Epithelial cell of prostate (primary cell): ENCODE measurements around the gene FAM72C.
"Not testable (repeated sequence)": the region's sequence is repeated elsewhere in the genome, so short reads cannot be mapped to it uniquely, and the experiment has no call there.

Experiments
- DNase-seq: peaks from one replicate; pipeline ENCODE4 v3.0.0-alpha.2; 2011; ENCODE audit warnings: low read depth, low spot score
- H3K27ac ChIP-seq: fragments of 450-650 bp; 2 replicates; pipeline ENCODE4 v1.5.1; 2017; ENCODE audit warnings: mild to moderate bottlenecking

The FAM72C gene

GRCh38 chr1:143971924-143972700 is at the start of gene FAM72C:
FAM72C (minus strand) TSS chr1:143971986; CDS start chr1:143971141, 845 bp downstream.
- not testable (repeated sequence) for DNase-seq, H3K27ac ChIP-seq

GRCh38 chr1:144020001-144020738 is 48.4 kb upstream of the FAM72C start:
- not testable (repeated sequence) for H3K27ac ChIP-seq

GRCh38 chr1:144019101-144019500 is 47.3 kb upstream of the FAM72C start:
- not testable (repeated sequence) for H3K27ac ChIP-seq, DNase-seq

More at GRCh38 chr1:144020001-144020738, 48.4 kb upstream of the FAM72C start:
- DNase-seq = not testable (repeated sequence)

GRCh38 chr1:144015180-144015966 is 43.6 kb upstream of the FAM72C start:
- not testable (repeated sequence) for DNase-seq, H3K27ac ChIP-seq

- DNase-seq, H3K27ac ChIP-seq: not testable (repeated sequence)
These were observed 42.7 kb upstream of the FAM72C start for GRCh38 chr1:144014528-144014927.

- not testable (repeated sequence) for H3K27ac ChIP-seq, DNase-seq
These were observed 42.3 kb upstream of the FAM72C start for GRCh38 chr1:144014121-144014520.

GRCh38 chr1:144012168-144012733 is 40.5 kb upstream of the FAM72C start:
- H3K27ac ChIP-seq, DNase-seq: not testable (repeated sequence)

- not testable (repeated sequence) for DNase-seq, H3K27ac ChIP-seq
These were observed 37.6 kb upstream of the FAM72C start for GRCh38 chr1:144009410-144009809.

GRCh38 chr1:144004259-144004658 is 32.5 kb upstream of the FAM72C start:
- DNase-seq, H3K27ac ChIP-seq: not testable (repeated sequence)

- not testable (repeated sequence) for H3K27ac ChIP-seq, DNase-seq
These were observed 31.7 kb upstream of the FAM72C start for GRCh38 chr1:144003306-144004029.

- DNase-seq, H3K27ac ChIP-seq: not testable (repeated sequence)
These were observed 30.5 kb upstream of the FAM72C start for GRCh38 chr1:144002141-144002881.

GRCh38 chr1:144001077-144001476 is 29.3 kb upstream of the FAM72C start:
- H3K27ac ChIP-seq, DNase-seq: not testable (repeated sequence)

- not testable (repeated sequence) for H3K27ac ChIP-seq, DNase-seq
These were observed 24.2 kb upstream of the FAM72C start for GRCh38 chr1:143996020-143996419.

- H3K27ac ChIP-seq, DNase-seq: not testable (repeated sequence)
These were observed 21.6 kb upstream of the FAM72C start for GRCh38 chr1:143993301-143993907.

- DNase-seq = not testable (repeated sequence)
These were observed 18.9 kb upstream of the FAM72C start for GRCh38 chr1:143990699-143991098.

GRCh38 chr1:143989719-143990118 is 17.9 kb upstream of the FAM72C start:
- H3K27ac ChIP-seq, DNase-seq: not testable (repeated sequence)

More at GRCh38 chr1:143990699-143991098, 18.9 kb upstream of the FAM72C start:
- H3K27ac ChIP-seq = not testable (repeated sequence)

GRCh38 chr1:143989427-143989712 is 17.6 kb upstream of the FAM72C start:
- not testable (repeated sequence) for H3K27ac ChIP-seq, DNase-seq
